Adrenal gland (tissue), 12 donors: ENCODE data around the gene DLK1. TPM values are rescaled to one million over a fixed set of nuclear protein-coding genes. Genes with fewer than 3 reads are reported as not detected.

ENCODE experiments used
- DNase-seq, 7 donors: peaks; one replicate each; pipeline ENCODE4 v3.0.0-alpha.2; 2019 to 2020
- H3K27ac ChIP-seq, 5 donors: fragments of 200-600 bp; sonication (generic) in 4 of 5; 1 replicate in 3 of 5; 2 replicates in 2 of 5; pipeline versions ENCODE4 v1.5.1 to v1.8.0; 2016 to 2020; ENCODE audit warnings: mild to moderate bottlenecking in 1 of 5
- H3K27me3 ChIP-seq: fragments of 200-600 bp; 2 replicates; pipeline ENCODE4 v1.8.0; 2021
- H3K36me3 ChIP-seq, 2 donors: fragments of 200-600 bp; replicated peaks in 1 of 2; 1 replicate in 1 of 2; 2 replicates in 1 of 2; pipeline versions ENCODE4 v1.5.1 to v1.8.0; 2018 to 2022
- H3K4me1 ChIP-seq, 2 donors: fragments of 200-600 bp; replicated peaks in 1 of 2; 1 replicate in 1 of 2; 2 replicates in 1 of 2; pipeline versions ENCODE4 v1.5.1 to v1.8.0; 2018 to 2021
- H3K4me3 ChIP-seq, 4 donors: fragments of 200-600 bp; sonication (generic) in 3 of 4; one replicate each; pipeline ENCODE4 v1.5.1; 2016 to 2018
- H3K9me3 ChIP-seq, 3 donors: fragments of 200-600 bp; sonication (generic) in 1 of 3; replicated peaks in 1 of 3; 1 replicate in 2 of 3; 2 replicates in 1 of 3; pipeline versions ENCODE4 v1.5.1 to v1.8.0; 2016 to 2021
- CTCF ChIP-seq, 6 experiments: fragments of 450-650 bp in 4 of 6; fragments of 200-600 bp in 2 of 6; sonication (generic) in 1 of 6; IDR thresholded peaks; 1 replicate in 5 of 6; 2 replicates in 1 of 6; pipeline versions ENCODE4 v1.5.1 to v1.8.0; 2016 to 2021; ENCODE audit warnings: antibody characterized with exemption in 6 of 6, mild to moderate bottlenecking in 2 of 6, moderate library complexity in 1 of 6
- POLR2A ChIP-seq, 2 donors: fragments of 450-650 bp; IDR thresholded peaks; one replicate each; pipeline ENCODE4 v1.6.1; 2017; ENCODE audit warnings: antibody characterized with exemption in 2 of 2, mild to moderate bottlenecking in 2 of 2, moderate library complexity in 1 of 2
- WGBS, 4 donors: extraction: QIAGEN DNeasy Blood & Tissue Kit in 2 of 4; methylation state at CpG; one replicate each; pipeline versions ENCODE4 v1.1.5 to v1.1.7; 2013 to 2017; 5-methylcytosine and 5-hydroxymethylcytosine counted together
- intact Hi-C, 2 donors: fragments of 100-400 bp; cut with DNase I; formaldehyde crosslinking; loops; one replicate each; pipeline versions ENCODE4 v1.14.1 to v1.15.0; 2022 to 2023
- polyA plus RNA-seq, 3 donors: library from polyadenylated mRNA; stranded (reverse); fragments of 200-250 nt in 2 of 3; fragments of 350-450 nt in 1 of 3; fragmentation: Illumina TruSeq in 1 of 3; extraction: RNeasy Lipid Tissue Mini Kit (QIAGEN cat#74804) in 1 of 3; gene quantifications; one replicate each; pipeline ENCODE4 v1.2.3, GENCODE V29; 2013 to 2014
- total RNA-seq, 9 donors: library from RNA; depleted of rRNA in 4 of 9; stranded (reverse); fragments of >200 nt in 4 of 9; fragments of 120-200 nt in 1 of 9; fragmentation: NEBNext Ultra II Directional in 1 of 9; extraction: Animal tissue kit (Norgen Biotek cat#: 25700) in 1 of 9; gene quantifications; one replicate each; pipeline versions ENCODE4 v1.1.0 to v1.2.4, GENCODE V29; 2013 to 2023
- donor health status: healthy with polysubstance abuse.
- donor health status: Bipolar disorder and iron deficiency.
- donor health status: DM: yes; HTN: yes; CAD: no.
- donor health status: DM: no; HTN: no; CAD: no.
- donor health status: DM: no; HTN: no; CAD: no.
- donor health status: DM: yes; HTN: yes; CAD: no.

Gene DLK1
- total and polyA plus RNA-seq, 12 donors, result 426 to 2,787 (median 1,682) TPM

- TF ChIP-seq POLR2A (IDR thresholded peaks at IDR 0.05), result no peak
- TF ChIP-seq CTCF (IDR thresholded peaks at IDR 0.05), result no peak
- Histone ChIP-seq H3K4me1 (no peaks in the 10 kb centered on the region), H3K9me3 (no peaks in the 10 kb centered on the region), H3K27me3 (no peaks in the 10 kb centered on the region), H3K27ac (peak overlapping the region in 2 of 5 donors; percentile 22 to 54), H3K4me3 (no peak overlapping the region), H3K36me3 (no peaks in the 10 kb centered on the region)
- WGBS, 4 donors, result 41 to 67% (median 49%) methylated on average over 13 of the region's 13 CpGs
- DNase-seq, result peak; percentile 34 to 80 (median 40)
- intact Hi-C loops, result no loop called here
These were observed 44.6 kb downstream of the DLK1 start for GRCh38 chr14:100771121-100771800.

GRCh38 chr14:100772607-100773165 is 46.0 kb downstream of the DLK1 start:
- Histone ChIP-seq H3K4me3 (no peak overlapping the region), H3K9me3 (no peaks in the 10 kb centered on the region), H3K27me3 (no peaks in the 10 kb centered on the region), H3K27ac (no peak overlapping the region), H3K4me1 (no peaks in the 10 kb centered on the region), H3K36me3 (no peaks in the 10 kb centered on the region)
- TF ChIP-seq POLR2A (IDR thresholded peaks at IDR 0.05), result no peak
- no peak for TF ChIP-seq CTCF (IDR thresholded peaks at IDR 0.05)
- no peak for DNase-seq
- intact Hi-C loops, result no loop called here
- 85 to 98% (median 92%) methylated on average over 8 to 9 of the region's 9 CpGs for WGBS, 4 donors

- no peaks in the 10 kb centered on the region for H3K27me3 ChIP-seq
- H3K4me1 ChIP-seq, result no peaks in the 10 kb centered on the region
- DNase-seq, result peak in 2 of 7 donors; percentile 8 to 39
- intact Hi-C loops, result no loop called here
- H3K9me3 ChIP-seq, result no peaks in the 10 kb centered on the region
- H3K27ac ChIP-seq, result no peak overlapping the region
- no peak for TF ChIP-seq CTCF (IDR thresholded peaks at IDR 0.05)
- no peak for TF ChIP-seq POLR2A (IDR thresholded peaks at IDR 0.05)
- H3K4me3 ChIP-seq, result no peak overlapping the region
- H3K36me3 ChIP-seq, result no peaks in the 10 kb centered on the region
- WGBS, 4 donors, result 82 to 95% (median 93%) methylated on average over 7 to 16 of the region's 16 CpGs
These were observed 46.9 kb downstream of the DLK1 start for GRCh38 chr14:100773331-100774163.

GRCh38 chr14:100774164-100774537 is 47.5 kb downstream of the DLK1 start:
- Histone ChIP-seq H3K4me3 (no peak overlapping the region), H3K27ac (no peak overlapping the region), H3K9me3 (no peaks in the 10 kb centered on the region), H3K36me3 (no peaks in the 10 kb centered on the region), H3K27me3 (no peaks in the 10 kb centered on the region), H3K4me1 (no peaks in the 10 kb centered on the region)
- intact Hi-C loops, result no loop called here
- TF ChIP-seq POLR2A (IDR thresholded peaks at IDR 0.05), result no peak
- TF ChIP-seq CTCF (IDR thresholded peaks at IDR 0.05), result no peak
- 71 to 91% (median 84%) methylated on average over 9 of the region's 9 CpGs for WGBS, 4 donors
- peak in 3 of 7 donors; percentile 10 to 46 (median 11) for DNase-seq
